Measurements from ENCODE around the gene TRIM25. TPM values are rescaled to one million over a fixed set of nuclear protein-coding genes. Genes with fewer than 3 reads are reported as not detected.

Gene TRIM25
- total RNA-seq, 1 experiment from 2014 or later: 135 TPM

DNA sequence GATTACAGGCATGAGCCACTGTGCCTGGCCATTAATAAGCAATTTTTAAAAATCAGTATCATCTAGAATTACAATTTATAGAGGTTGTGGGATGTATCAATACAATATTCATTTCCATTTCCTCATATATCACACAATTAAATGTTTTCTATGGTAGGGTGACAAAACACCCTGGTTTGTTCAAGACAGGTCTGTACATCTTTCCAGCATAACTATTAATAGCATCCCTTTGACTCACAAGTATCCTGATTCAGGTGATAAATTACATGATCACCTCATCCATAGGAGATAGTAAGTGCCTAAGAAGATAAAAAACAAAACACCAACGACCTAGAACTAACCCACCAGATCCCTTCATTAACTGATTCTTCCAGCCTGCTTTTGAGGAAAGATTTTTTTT lies 33.9 kb upstream of the TRIM25 start:
- BruUV-seq (replicated peaks): no TSS peak
- intact Hi-C loops (cut with micrococcal nuclease): no loop called here
- no peaks in the 10 kb centered on the region for H3K4me1 ChIP-seq (ENCODE audit: control insufficient read depth in 1 of 2, insufficient read depth in 2 of 2, low read length in 2 of 2)
- TF ChIP-seq EZH2 (IDR thresholded peaks at IDR 0.05) (no peak), EZH2phosphoT487 (IDR thresholded peaks at IDR 0.05; ENCODE audit: borderline replicate concordance) (no peak), SP1 (IDR thresholded peaks at IDR 0.05; ENCODE audit: low read depth) (no peak), SIN3A (IDR thresholded peaks at IDR 0.05; ENCODE audit: low read depth) (no peak), RAD21 (IDR thresholded peaks at IDR 0.05; ENCODE audit: low read depth) (no peak), ZNF274 (IDR thresholded peaks at IDR 0.05; ENCODE audit: low read depth, low read length) (no peak), YY1 (IDR thresholded peaks at IDR 0.05; ENCODE audit: extremely low read depth, insufficient replicate concordance, low read depth, low read length) (no peak), JUND (IDR thresholded peaks at IDR 0.05) (no peak), ZFX (IDR thresholded peaks at IDR 0.05) (no peak), POLR2A (IDR thresholded peaks at IDR 0.05; ENCODE audit: borderline replicate concordance, extremely low read depth, insufficient read depth, insufficient read length) (no peak), FOSL1 (IDR thresholded peaks at IDR 0.05; ENCODE audit: low read depth) (no peak), CEBPB (IDR thresholded peaks at IDR 0.05; ENCODE audit: low read depth) (no peak), POLR2AphosphoS5 (IDR thresholded peaks at IDR 0.05; ENCODE audit: low read depth, low read length) (no peak), SRF (IDR thresholded peaks at IDR 0.05; ENCODE audit: low read depth) (no peak), TCF7L2 (IDR thresholded peaks at IDR 0.05; ENCODE audit: borderline replicate concordance, extremely low read depth, insufficient read depth, insufficient read length) (no peak)
- TF ChIP-seq, protein P1, sequence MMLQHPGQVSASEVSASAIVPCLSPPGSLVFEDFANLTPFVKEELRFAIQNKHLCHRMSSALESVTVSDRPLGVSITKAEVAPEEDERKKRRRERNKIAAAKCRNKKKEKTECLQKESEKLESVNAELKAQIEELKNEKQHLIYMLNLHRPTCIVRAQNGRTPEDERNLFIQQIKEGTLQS (IDR thresholded peaks at IDR 0.05): no peak
- TF ChIP-seq, protein P2, sequence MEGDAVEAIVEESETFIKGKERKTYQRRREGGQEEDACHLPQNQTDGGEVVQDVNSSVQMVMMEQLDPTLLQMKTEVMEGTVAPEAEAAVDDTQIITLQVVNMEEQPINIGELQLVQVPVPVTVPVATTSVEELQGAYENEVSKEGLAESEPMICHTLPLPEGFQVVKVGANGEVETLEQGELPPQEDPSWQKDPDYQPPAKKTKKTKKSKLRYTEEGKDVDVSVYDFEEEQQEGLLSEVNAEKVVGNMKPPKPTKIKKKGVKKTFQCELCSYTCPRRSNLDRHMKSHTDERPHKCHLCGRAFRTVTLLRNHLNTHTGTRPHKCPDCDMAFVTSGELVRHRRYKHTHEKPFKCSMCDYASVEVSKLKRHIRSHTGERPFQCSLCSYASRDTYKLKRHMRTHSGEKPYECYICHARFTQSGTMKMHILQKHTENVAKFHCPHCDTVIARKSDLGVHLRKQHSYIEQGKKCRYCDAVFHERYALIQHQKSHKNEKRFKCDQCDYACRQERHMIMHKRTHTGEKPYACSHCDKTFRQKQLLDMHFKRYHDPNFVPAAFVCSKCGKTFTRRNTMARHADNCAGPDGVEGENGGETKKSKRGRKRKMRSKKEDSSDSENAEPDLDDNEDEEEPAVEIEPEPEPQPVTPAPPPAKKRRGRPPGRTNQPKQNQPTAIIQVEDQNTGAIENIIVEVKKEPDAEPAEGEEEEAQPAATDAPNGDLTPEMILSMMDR (IDR thresholded peaks at IDR 0.05 in 2 of 3, conservative IDR thresholded peaks at IDR 0.05 in 1 of 3; ENCODE audit: borderline replicate concordance in 1 of 3, insufficient read depth in 1 of 3, low read depth in 2 of 3, low read length in 2 of 3): no peak
- TF ChIP-seq, protein P3, sequence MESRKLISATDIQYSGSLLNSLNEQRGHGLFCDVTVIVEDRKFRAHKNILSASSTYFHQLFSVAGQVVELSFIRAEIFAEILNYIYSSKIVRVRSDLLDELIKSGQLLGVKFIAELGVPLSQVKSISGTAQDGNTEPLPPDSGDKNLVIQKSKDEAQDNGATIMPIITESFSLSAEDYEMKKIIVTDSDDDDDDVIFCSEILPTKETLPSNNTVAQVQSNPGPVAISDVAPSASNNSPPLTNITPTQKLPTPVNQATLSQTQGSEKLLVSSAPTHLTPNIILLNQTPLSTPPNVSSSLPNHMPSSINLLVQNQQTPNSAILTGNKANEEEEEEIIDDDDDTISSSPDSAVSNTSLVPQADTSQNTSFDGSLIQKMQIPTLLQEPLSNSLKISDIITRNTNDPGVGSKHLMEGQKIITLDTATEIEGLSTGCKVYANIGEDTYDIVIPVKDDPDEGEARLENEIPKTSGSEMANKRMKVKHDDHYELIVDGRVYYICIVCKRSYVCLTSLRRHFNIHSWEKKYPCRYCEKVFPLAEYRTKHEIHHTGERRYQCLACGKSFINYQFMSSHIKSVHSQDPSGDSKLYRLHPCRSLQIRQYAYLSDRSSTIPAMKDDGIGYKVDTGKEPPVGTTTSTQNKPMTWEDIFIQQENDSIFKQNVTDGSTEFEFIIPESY (IDR thresholded peaks at IDR 0.05; ENCODE audit: extremely low read depth, insufficient replicate concordance, low read length): no peak
- TF ChIP-seq, protein P4, sequence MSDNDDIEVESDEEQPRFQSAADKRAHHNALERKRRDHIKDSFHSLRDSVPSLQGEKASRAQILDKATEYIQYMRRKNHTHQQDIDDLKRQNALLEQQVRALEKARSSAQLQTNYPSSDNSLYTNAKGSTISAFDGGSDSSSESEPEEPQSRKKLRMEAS (IDR thresholded peaks at IDR 0.05): no peak
- no peaks in the 10 kb centered on the region for H3K27me3 ChIP-seq (ENCODE audit: insufficient read depth, low read length)
- ATAC-seq (no peak), DNase-seq (ENCODE audit: low read depth, low spot score) (no peak)
- H3K36me3 ChIP-seq (ENCODE audit: control insufficient read depth in 1 of 2, insufficient read depth in 2 of 2, low read length in 2 of 2): peaks cover 47 to 53% of the 10 kb centered on the region in 2 experiments
- no peak overlapping the region for H3K4me3 ChIP-seq (replicated peaks in 1 of 2; ENCODE audit: low read depth in 1 of 2, low read length in 2 of 2)
- CTCF ChIA-PET: no interaction called here
- POLR2A ChIA-PET: no interaction called here
- H3K9me2 ChIP-seq (ENCODE audit: insufficient read depth): no peaks in the 10 kb centered on the region
- no peak overlapping the region for H2AFZ ChIP-seq (ENCODE audit: low read depth, low read length, poor library complexity, severe bottlenecking)
- H4K20me1 ChIP-seq (ENCODE audit: insufficient read depth): no peaks in the 10 kb centered on the region
- RAD21 ChIA-PET (ENCODE audit: low non-redundant PET in 1 of 2, low total read pairs in 2 of 2, uncharacterized antibody in 2 of 2, unreplicated experiment in 2 of 2): no interaction called here
- no peak overlapping the region for H3K9ac ChIP-seq (ENCODE audit: low read length)
- peaks cover 45% of the 10 kb centered on the region for H3K79me2 ChIP-seq (ENCODE audit: insufficient read depth, low read length)
- no peak overlapping the region for H3K27ac ChIP-seq (ENCODE audit: low read depth, low read length)
- H3K4me2 ChIP-seq (ENCODE audit: low read length): no peak overlapping the region
- no peaks in the 10 kb centered on the region for H3K9me3 ChIP-seq (ENCODE audit: control insufficient read depth in 1 of 2, insufficient read depth in 1 of 2, low read depth in 1 of 2, low read length in 2 of 2)

All from HCT116 (cell line).